ENCODE data around the gene CHST12. TPM values are rescaled to one million over a fixed set of nuclear protein-coding genes. Genes with fewer than 3 reads are reported as not detected.

CHST12 gene
- polyA plus RNA-seq (2012; ENCODE audit: missing spikeins), result 1.4 TPM

GRCh38 chr7:2403014-2403717 lies at the start of gene CHST12:
Gene CHST12, plus strand, starts transcription at chr7:2403611. Its CDS starts 29,029 bp downstream, at chr7:2432640.
- peak; percentile 81 for FAIRE-seq
- peak; percentile 93 for DNase-seq (ENCODE audit: insufficient read length)
- peak; percentile 44; the same call in 1 of the 2 replicates for TF ChIP-seq POLR2A (IDR thresholded peaks at IDR 0.05; ENCODE audit: low read depth, low read length)
- TF ChIP-seq TAF1 (IDR thresholded peaks at IDR 0.05; ENCODE audit: borderline replicate concordance, low read depth, low read length), result no peak
- peak; percentile 37; the same call in 1 of the 2 replicates for TF ChIP-seq POLR2AphosphoS5 (IDR thresholded peaks at IDR 0.05; ENCODE audit: low read depth, low read length)

- FAIRE-seq (no peak), DNase-seq (ENCODE audit: insufficient read length) (peak; percentile 90)
- TF ChIP-seq POLR2AphosphoS5 (IDR thresholded peaks at IDR 0.05; ENCODE audit: low read depth, low read length) (peak; percentile 93), TAF1 (IDR thresholded peaks at IDR 0.05; ENCODE audit: borderline replicate concordance, low read depth, low read length) (peak; percentile 73; the same call in 1 of the 2 replicates), POLR2A (IDR thresholded peaks at IDR 0.05; ENCODE audit: low read depth, low read length) (peak; percentile 96)
Observed at GRCh38 chr7:2353936-2354185, 49.5 kb upstream of the CHST12 start.

GRCh38 chr7:2354186-2354938 lies 49.0 kb upstream of the CHST12 start, which contains the start of gene EIF3B:
Gene EIF3B, plus strand, starts transcription at chr7:2354827. Its CDS starts 95 bp downstream, at chr7:2354922.
- TF ChIP-seq POLR2AphosphoS5 (IDR thresholded peaks at IDR 0.05; ENCODE audit: low read depth, low read length), result peak; percentile 93
- peak; percentile 97 for TF ChIP-seq POLR2A (IDR thresholded peaks at IDR 0.05; ENCODE audit: low read depth, low read length)
- peak; percentile 94 for TF ChIP-seq TAF1 (IDR thresholded peaks at IDR 0.05; ENCODE audit: borderline replicate concordance, low read depth, low read length)
- FAIRE-seq, result peak; percentile 94
- peak; percentile 90 for DNase-seq (ENCODE audit: insufficient read length)

- DNase-seq (ENCODE audit: insufficient read length) (no peak), FAIRE-seq (no peak)
Observed at GRCh38 chr7:2354939-2355704, 48.3 kb upstream of the CHST12 start.

GRCh38 chr7:2355705-2356008 lies 47.8 kb upstream of the CHST12 start:
- FAIRE-seq (no peak), DNase-seq (ENCODE audit: insufficient read length) (no peak)
- TF ChIP-seq POLR2A (IDR thresholded peaks at IDR 0.05; ENCODE audit: low read depth, low read length), result no peak
- TF ChIP-seq POLR2AphosphoS5 (IDR thresholded peaks at IDR 0.05; ENCODE audit: low read depth, low read length), result 0 out of 2 replicates have a peak, but pooled peaks have one; percentile 1
- no peak for TF ChIP-seq TAF1 (IDR thresholded peaks at IDR 0.05; ENCODE audit: borderline replicate concordance, low read depth, low read length)

More at GRCh38 chr7:2354939-2355704, 48.3 kb upstream of the CHST12 start:
- TF ChIP-seq POLR2A (IDR thresholded peaks at IDR 0.05; ENCODE audit: low read depth, low read length), result no peak
- TF ChIP-seq POLR2AphosphoS5 (IDR thresholded peaks at IDR 0.05; ENCODE audit: low read depth, low read length), result 0 out of 2 replicates have a peak, but pooled peaks have one; percentile 6
- 0 out of 2 replicates have a peak, but pooled peaks have one; percentile 14 for TF ChIP-seq TAF1 (IDR thresholded peaks at IDR 0.05; ENCODE audit: borderline replicate concordance, low read depth, low read length)

- TF ChIP-seq TAF1 (IDR thresholded peaks at IDR 0.05; ENCODE audit: borderline replicate concordance, low read depth, low read length), result no peak
- TF ChIP-seq POLR2A (IDR thresholded peaks at IDR 0.05; ENCODE audit: low read depth, low read length), result no peak
- TF ChIP-seq POLR2AphosphoS5 (IDR thresholded peaks at IDR 0.05; ENCODE audit: low read depth, low read length), result no peak
- DNase-seq (ENCODE audit: insufficient read length) (no peak), FAIRE-seq (no peak)
Observed at GRCh38 chr7:2357165-2357564, 46.2 kb upstream of the CHST12 start.

- no peak for TF ChIP-seq TAF1 (IDR thresholded peaks at IDR 0.05; ENCODE audit: borderline replicate concordance, low read depth, low read length)
- TF ChIP-seq POLR2A (IDR thresholded peaks at IDR 0.05; ENCODE audit: low read depth, low read length), result no peak
- TF ChIP-seq POLR2AphosphoS5 (IDR thresholded peaks at IDR 0.05; ENCODE audit: low read depth, low read length), result no peak
- no peak for DNase-seq (ENCODE audit: insufficient read length)
- FAIRE-seq, result no peak
Observed at GRCh38 chr7:2357571-2357970, 45.8 kb upstream of the CHST12 start.

- DNase-seq (ENCODE audit: insufficient read length) (no peak), FAIRE-seq (no peak)
- no peak for TF ChIP-seq POLR2AphosphoS5 (IDR thresholded peaks at IDR 0.05; ENCODE audit: low read depth, low read length)
- no peak for TF ChIP-seq POLR2A (IDR thresholded peaks at IDR 0.05; ENCODE audit: low read depth, low read length)
- no peak for TF ChIP-seq TAF1 (IDR thresholded peaks at IDR 0.05; ENCODE audit: borderline replicate concordance, low read depth, low read length)
Observed at GRCh38 chr7:2358968-2359527, 44.4 kb upstream of the CHST12 start.

- no peak for FAIRE-seq
- DNase-seq (ENCODE audit: insufficient read length), result no peak
- TF ChIP-seq TAF1 (IDR thresholded peaks at IDR 0.05; ENCODE audit: borderline replicate concordance, low read depth, low read length), result no peak
- TF ChIP-seq POLR2AphosphoS5 (IDR thresholded peaks at IDR 0.05; ENCODE audit: low read depth, low read length), result no peak
- no peak for TF ChIP-seq POLR2A (IDR thresholded peaks at IDR 0.05; ENCODE audit: low read depth, low read length)
Observed at GRCh38 chr7:2359610-2360009, 43.8 kb upstream of the CHST12 start.

- TF ChIP-seq TAF1 (IDR thresholded peaks at IDR 0.05; ENCODE audit: borderline replicate concordance, low read depth, low read length), result no peak
- no peak for TF ChIP-seq POLR2A (IDR thresholded peaks at IDR 0.05; ENCODE audit: low read depth, low read length)
- no peak for FAIRE-seq
- DNase-seq (ENCODE audit: insufficient read length), result no peak
Observed at GRCh38 chr7:2360796-2361195, 42.6 kb upstream of the CHST12 start.

All from GM12892 (cell line).